ENCODE measurements around the gene ALDH1A3. TPM values are rescaled to one million over a fixed set of nuclear protein-coding genes. Genes with fewer than 3 reads are reported as not detected.
A peak's percentile ranks its signal among the peaks of the same experiment; 100 is the strongest.

Gene ALDH1A3
- total and polyA plus RNA-seq, 7 donors: 8.6 to 71.2 (median 36.4) TPM

DNA sequence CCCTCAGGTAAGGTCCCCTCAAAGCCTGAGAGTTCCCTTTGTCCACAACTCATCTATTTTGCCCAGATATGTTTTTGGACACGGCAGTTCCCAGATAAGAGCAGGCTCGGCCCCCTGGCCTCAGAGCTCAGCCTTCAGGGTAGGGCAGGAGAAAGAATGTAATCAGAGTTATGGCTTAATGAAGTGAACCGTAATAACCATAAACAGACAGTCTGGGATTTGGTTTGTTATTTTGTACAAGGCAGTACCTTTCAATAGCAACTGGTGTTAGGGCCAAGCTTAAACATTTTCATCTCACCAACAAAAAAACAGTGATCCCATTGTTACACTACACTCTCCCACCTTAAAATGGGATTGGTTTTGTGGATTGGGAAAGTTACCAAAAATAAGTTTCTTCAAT lies 12.2 kb upstream of the ALDH1A3 start:
- Histone ChIP-seq H3K4me1 (peaks cover 0 to 21% (median 16%) of the 10 kb centered on the region in 4 donors), H3K27me3 (no peaks in the 10 kb centered on the region), H3K9me3 (peaks cover 0 to 6% (median 0%) of the 10 kb centered on the region in 4 donors), H3K4me3 (no peak overlapping the region), H3K36me3 (no peaks in the 10 kb centered on the region), H3K27ac (no peak overlapping the region)
- WGBS, 2 donors: 18 to 68% methylated on average over 3 of the region's 3 CpGs
- TF ChIP-seq CTCF (IDR thresholded peaks at IDR 0.05) (no peak), POLR2A (IDR thresholded peaks at IDR 0.05) (no peak), EP300 (IDR thresholded peaks at IDR 0.05) (no peak), POLR2AphosphoS5 (IDR thresholded peaks at IDR 0.05) (no peak)
- intact Hi-C loops (cut with DNase I): no loop called here
- DNase-seq: no peak

- peaks cover 0 to 1% (median 0%) of the 10 kb centered on the region in 4 donors for H3K4me1 ChIP-seq
- intact Hi-C loops (cut with DNase I): no loop called here
- H3K36me3 ChIP-seq: no peaks in the 10 kb centered on the region
- DNase-seq: no peak
- TF ChIP-seq CTCF (IDR thresholded peaks at IDR 0.05): no peak
- TF ChIP-seq POLR2A (IDR thresholded peaks at IDR 0.05): no peak
- TF ChIP-seq POLR2AphosphoS5 (IDR thresholded peaks at IDR 0.05): no peak
- TF ChIP-seq EP300 (IDR thresholded peaks at IDR 0.05): no peak
- 65 to 66% methylated on average over 13 of the region's 13 CpGs for WGBS, 2 donors
- no peak overlapping the region for H3K4me3 ChIP-seq
- H3K9me3 ChIP-seq: peaks cover 0 to 6% (median 0%) of the 10 kb centered on the region in 4 donors
- no peak overlapping the region for H3K27ac ChIP-seq
- H3K27me3 ChIP-seq: no peaks in the 10 kb centered on the region
Observed at GRCh38 chr15:100869151-100869999, 10.3 kb upstream of the ALDH1A3 start.

DNA sequence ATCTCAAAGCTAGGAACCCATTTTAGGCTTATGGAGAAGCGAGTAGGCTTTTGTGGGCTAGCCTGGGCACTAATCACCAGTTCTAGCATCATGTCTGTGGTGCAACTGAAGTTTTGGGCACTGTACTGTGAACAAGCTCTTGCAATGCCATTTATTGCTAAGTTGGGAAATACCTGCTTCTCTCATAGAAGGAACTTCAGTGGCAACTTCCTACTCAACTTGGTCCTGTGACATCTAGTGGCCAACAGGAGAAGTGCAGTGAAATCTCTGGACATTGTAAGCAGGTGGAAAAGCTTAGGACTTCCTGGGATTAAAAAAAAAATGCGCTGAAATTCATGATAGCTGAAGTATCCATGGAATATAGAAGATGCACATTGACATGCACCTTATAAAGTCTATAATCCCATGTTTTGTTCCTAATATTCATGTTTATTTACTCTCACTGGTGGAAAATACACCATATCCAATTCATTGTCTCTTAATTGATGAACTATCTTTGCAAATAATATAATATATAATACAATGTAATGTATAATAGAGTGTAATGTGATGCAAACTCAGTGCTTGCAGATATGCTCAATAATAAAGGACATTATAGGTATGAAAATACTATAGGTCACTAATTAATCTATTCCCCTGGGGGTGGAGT lies 6.5 kb upstream of the ALDH1A3 start:
- H3K9me3 ChIP-seq: peaks cover 0 to 6% (median 0%) of the 10 kb centered on the region in 4 donors
- WGBS, 2 donors: 32 to 37% methylated on average over 2 of the region's 2 CpGs
- DNase-seq: peak; percentile 85
- no peak overlapping the region for H3K27ac ChIP-seq
- H3K4me3 ChIP-seq: no peak overlapping the region
- no peak for TF ChIP-seq POLR2A (IDR thresholded peaks at IDR 0.05)
- TF ChIP-seq CTCF (IDR thresholded peaks at IDR 0.05): peak; percentile 90 to 98 (median 92)
- no peaks in the 10 kb centered on the region for H3K36me3 ChIP-seq
- intact Hi-C loops (cut with DNase I): loop anchor here (5.0 to 10.0 kb wide), 2 partner anchors 201 to 528 kb away; partner anchors contain the start of gene ADAMTS17
- H3K4me1 ChIP-seq: no peaks in the 10 kb centered on the region
- peaks cover 0 to 1% (median 0%) of the 10 kb centered on the region in 3 donors for H3K27me3 ChIP-seq

DNA sequence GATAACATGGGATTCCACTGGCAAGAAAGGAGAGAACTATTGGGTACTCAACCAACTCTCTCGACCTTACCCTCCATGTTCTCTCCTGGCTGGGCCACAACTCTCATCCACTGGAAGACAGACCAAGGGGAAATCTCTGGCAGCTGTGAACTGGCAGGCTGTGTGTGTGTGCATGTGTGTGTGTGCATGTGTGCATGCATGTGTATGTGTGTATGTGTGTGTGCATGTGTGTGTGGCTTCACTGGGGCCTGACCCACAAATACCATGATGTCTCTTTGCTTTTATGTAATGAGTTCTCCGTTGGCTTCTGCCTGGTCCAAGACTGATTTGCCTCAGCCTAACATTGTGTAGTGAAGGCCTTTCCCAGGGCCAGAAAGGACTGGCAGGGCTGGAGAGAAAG lies 4.1 kb upstream of the ALDH1A3 start:
- intact Hi-C loops (cut with DNase I): loop anchor here (10.0 kb wide), 1 partner anchor 531 kb away; the partner anchor contains the start of gene ADAMTS17
- Histone ChIP-seq H3K36me3 (no peaks in the 10 kb centered on the region), H3K4me3 (no peak overlapping the region), H3K4me1 (peaks cover 0 to 16% (median 12%) of the 10 kb centered on the region in 4 donors), H3K27me3 (peaks cover 6 to 18% (median 10%) of the 10 kb centered on the region in 3 donors), H3K27ac (no peak overlapping the region), H3K9me3 (no peaks in the 10 kb centered on the region)
- no peak for DNase-seq
- WGBS, 2 donors: 90% methylated on average over 2 of the region's 2 CpGs
- TF ChIP-seq CTCF (IDR thresholded peaks at IDR 0.05) (no peak), EP300 (IDR thresholded peaks at IDR 0.05) (no peak), POLR2AphosphoS5 (IDR thresholded peaks at IDR 0.05) (no peak), POLR2A (IDR thresholded peaks at IDR 0.05) (no peak)
